Measurements from ENCODE around the gene PRXL2A.

PRXL2A gene

DNA sequence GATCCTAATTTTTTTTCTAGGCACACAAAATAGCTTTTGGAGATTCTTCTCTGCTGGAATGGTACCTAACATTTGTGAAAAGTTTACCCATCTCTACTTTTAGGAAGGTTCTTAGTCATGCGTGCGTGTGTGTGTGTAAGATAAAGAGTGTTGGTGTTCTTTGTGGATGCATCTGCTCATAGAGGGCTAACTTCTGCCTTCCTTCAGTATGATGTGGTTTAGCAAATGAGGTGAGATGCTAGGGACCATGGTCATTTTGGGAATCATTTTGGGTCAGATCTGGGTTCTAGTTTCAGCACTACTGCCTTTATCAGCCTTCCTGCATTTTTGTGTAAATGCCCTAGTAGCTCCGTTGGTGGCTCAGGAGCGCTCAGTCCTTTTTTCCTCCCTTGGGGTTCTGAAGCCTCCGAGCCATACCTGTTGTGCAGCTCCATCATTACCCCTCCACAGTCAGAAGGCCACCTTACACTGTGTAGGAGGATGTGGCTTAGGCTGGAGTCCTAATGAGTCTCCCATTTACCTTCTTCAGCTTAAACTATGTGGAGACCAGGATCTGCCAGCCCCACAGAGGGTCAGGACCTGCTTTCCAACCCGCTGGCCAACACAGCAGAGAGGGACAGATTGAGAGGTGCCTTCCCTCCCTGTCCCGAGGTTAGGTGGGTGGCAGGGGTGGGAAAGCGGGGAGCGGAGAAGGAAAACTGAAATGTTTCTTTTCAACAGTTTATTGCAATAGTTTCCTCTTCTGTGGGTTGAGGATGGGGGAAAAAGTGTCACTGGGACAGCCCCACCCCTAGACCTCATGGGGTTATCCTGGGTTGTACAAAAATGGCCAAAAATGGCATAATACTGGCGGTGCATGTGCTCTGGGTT lies 77.0 kb downstream of the PRXL2A start:
- H3K4me3 ChIP-seq (ENCODE audit: low read depth in 1 of 2, low read length in 2 of 2): no peak overlapping the region
- peaks cover 20 to 30% of the 10 kb centered on the region in 2 donors for H3K4me1 ChIP-seq (ENCODE audit: control insufficient read depth in 1 of 2, insufficient read depth in 2 of 2, low read length in 2 of 2)
- peaks cover 5 to 15% of the 10 kb centered on the region in 2 donors for H3K36me3 ChIP-seq (ENCODE audit: control insufficient read depth in 1 of 2, insufficient read depth in 2 of 2, low read length in 2 of 2)
- H3K27ac ChIP-seq (ENCODE audit: low read length): peak overlapping the region; percentile 20
- no peaks in the 10 kb centered on the region for H3K9me3 ChIP-seq (ENCODE audit: control insufficient read depth in 1 of 2, low read length in 2 of 2)
- H3K27me3 ChIP-seq (ENCODE audit: low read depth, low read length): no peaks in the 10 kb centered on the region

DNA sequence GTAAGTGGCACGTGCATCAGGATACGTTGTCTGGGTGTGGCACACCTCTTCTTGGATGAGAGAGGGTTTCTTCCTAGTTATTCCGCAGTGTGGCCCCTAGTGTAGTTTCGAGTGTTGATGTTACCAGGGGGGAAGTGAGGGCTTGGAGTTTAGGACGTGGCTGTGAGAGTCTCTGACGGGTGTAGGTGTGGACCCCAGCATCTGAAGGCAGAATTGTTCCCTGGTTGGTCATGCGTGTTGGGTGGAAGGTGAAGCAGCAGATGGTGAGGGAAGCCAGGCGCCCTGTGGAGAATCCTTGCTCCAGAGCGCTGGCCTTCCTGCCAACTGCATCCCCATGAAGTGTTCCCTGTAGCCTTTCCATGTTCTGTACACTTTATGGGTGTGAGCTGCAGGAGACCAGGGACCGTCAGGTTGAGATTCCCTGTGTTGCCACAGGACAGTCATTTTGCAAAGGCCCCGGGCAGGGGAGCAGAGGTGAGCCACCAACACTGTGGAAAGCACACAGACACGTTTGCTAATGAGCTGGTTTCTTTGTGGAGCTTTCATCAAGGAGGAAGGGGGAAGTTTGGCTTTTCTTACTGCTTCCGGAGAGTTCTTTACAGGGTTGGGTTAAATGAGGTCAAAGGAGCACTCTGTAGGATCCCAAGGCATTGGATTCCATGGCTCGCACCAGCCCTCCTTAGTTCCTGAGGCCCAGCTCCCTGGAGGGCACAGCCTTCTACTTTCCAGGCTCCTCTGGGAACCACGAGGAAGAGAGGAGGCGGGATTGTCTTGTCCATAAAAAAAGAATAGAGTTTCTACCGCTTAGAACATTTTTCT lies 77.8 kb downstream of the PRXL2A start:
- Histone ChIP-seq H3K4me3 (ENCODE audit: low read depth in 1 of 2, low read length in 2 of 2) (no peak overlapping the region), H3K9me3 (ENCODE audit: control insufficient read depth in 1 of 2, low read length in 2 of 2) (no peaks in the 10 kb centered on the region), H3K36me3 (ENCODE audit: control insufficient read depth in 1 of 2, insufficient read depth in 2 of 2, low read length in 2 of 2) (peaks cover 13 to 20% of the 10 kb centered on the region in 2 donors), H3K4me1 (ENCODE audit: control insufficient read depth in 1 of 2, insufficient read depth in 2 of 2, low read length in 2 of 2) (peaks cover 20 to 37% of the 10 kb centered on the region in 2 donors), H3K27me3 (ENCODE audit: low read depth, low read length) (no peaks in the 10 kb centered on the region), H3K27ac (ENCODE audit: low read length) (peak overlapping the region; percentile 27)

Measured in muscle layer of duodenum (tissue), 2 donors.